Lower lobe of right lung (tissue), 2 donors: ENCODE data around the gene CCDC30. TPM values are rescaled to one million over a fixed set of nuclear protein-coding genes. Genes with fewer than 3 reads are reported as not detected.
"Not testable (repeated sequence)": the region's sequence is repeated elsewhere in the genome, so short reads cannot be mapped to it uniquely, and the experiment has no call there.

Experiments
- ATAC-seq, 2 donors: fragments of 200-7000 bp; cut with Tn5 transposase; one replicate each; pipeline ENCODE4 v1.9.1; 2020 to 2022; ENCODE audit warnings: mild to moderate bottlenecking in 2 of 2, moderate library complexity in 2 of 2
- DNase-seq: peaks from one replicate; pipeline ENCODE4 v3.0.0-alpha.2; 2020
- H3K27ac ChIP-seq: fragments of 200-600 bp; one replicate; pipeline ENCODE4 v1.8.0; 2022
- H3K27me3 ChIP-seq: fragments of 200-600 bp; one replicate; pipeline ENCODE4 v1.8.0; 2022; ENCODE audit warnings: low read depth
- H3K36me3 ChIP-seq: fragments of 200-600 bp; one replicate; pipeline ENCODE4 v1.8.0; 2022; ENCODE audit warnings: mild to moderate bottlenecking
- H3K4me1 ChIP-seq: fragments of 200-600 bp; one replicate; pipeline ENCODE4 v1.8.0; 2022
- H3K4me3 ChIP-seq: fragments of 200-600 bp; one replicate; pipeline ENCODE4 v1.8.0; 2022; ENCODE audit warnings: mild to moderate bottlenecking
- H3K9me3 ChIP-seq: fragments of 200-600 bp; one replicate; pipeline ENCODE4 v1.8.0; 2022
- intact Hi-C: fragments of 100-400 bp; cut with DNase I; formaldehyde crosslinking; loops from one replicate; pipeline ENCODE4 v1.11.0; 2022
- total RNA-seq: library from RNA; stranded (reverse); fragmentation: NEBNext Ultra II Directional; extraction: Animal tissue kit (Norgen Biotek cat#: 25700); gene quantifications from one replicate; pipeline ENCODE4 v1.2.1, GENCODE V29; 2021
- TF ChIP-seq, protein P1 (sequence below): fragments of 200-600 bp; IDR thresholded peaks from one replicate; pipeline ENCODE4 v1.8.0; 2022; ENCODE audit warnings: antibody characterized with exemption, mild to moderate bottlenecking
- donor health status: DM: no; HTN: yes; CAD: no; lungs with severe emphysema.

CCDC30 gene
- total RNA-seq, 1 donor from 2014 or later, result 10.2 TPM

DNA sequence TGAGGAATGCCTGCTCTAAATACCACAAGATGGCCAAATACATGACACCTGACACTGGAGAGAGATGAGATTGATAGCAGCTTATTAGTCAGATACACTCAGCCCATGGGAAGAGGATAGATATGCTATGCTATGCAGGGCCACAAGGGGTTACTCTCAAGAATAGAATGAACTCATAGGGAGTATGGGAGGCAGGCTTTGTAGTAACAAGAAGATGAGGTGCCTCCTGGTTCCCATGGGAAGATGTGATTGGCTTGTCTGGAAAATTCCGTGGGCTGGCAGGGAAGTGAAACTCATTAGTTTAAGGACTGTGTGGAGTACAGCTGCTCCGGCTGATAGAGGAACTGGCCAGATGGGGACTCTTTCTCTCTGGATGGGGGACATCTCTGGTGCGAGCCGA, 16.5 kb downstream of the CCDC30 start:
- ATAC-seq (no peak), DNase-seq (no peak)
- no peak overlapping the region for H3K27ac ChIP-seq
- no peaks in the 10 kb centered on the region for H3K9me3 ChIP-seq
- TF ChIP-seq, protein P1, sequence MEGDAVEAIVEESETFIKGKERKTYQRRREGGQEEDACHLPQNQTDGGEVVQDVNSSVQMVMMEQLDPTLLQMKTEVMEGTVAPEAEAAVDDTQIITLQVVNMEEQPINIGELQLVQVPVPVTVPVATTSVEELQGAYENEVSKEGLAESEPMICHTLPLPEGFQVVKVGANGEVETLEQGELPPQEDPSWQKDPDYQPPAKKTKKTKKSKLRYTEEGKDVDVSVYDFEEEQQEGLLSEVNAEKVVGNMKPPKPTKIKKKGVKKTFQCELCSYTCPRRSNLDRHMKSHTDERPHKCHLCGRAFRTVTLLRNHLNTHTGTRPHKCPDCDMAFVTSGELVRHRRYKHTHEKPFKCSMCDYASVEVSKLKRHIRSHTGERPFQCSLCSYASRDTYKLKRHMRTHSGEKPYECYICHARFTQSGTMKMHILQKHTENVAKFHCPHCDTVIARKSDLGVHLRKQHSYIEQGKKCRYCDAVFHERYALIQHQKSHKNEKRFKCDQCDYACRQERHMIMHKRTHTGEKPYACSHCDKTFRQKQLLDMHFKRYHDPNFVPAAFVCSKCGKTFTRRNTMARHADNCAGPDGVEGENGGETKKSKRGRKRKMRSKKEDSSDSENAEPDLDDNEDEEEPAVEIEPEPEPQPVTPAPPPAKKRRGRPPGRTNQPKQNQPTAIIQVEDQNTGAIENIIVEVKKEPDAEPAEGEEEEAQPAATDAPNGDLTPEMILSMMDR, result no peak
- H3K36me3 ChIP-seq, result peaks cover 20% of the 10 kb centered on the region
- intact Hi-C loops, result no loop called here
- H3K4me3 ChIP-seq, result no peak overlapping the region
- H3K4me1 ChIP-seq, result no peaks in the 10 kb centered on the region
- no peaks in the 10 kb centered on the region for H3K27me3 ChIP-seq

DNA sequence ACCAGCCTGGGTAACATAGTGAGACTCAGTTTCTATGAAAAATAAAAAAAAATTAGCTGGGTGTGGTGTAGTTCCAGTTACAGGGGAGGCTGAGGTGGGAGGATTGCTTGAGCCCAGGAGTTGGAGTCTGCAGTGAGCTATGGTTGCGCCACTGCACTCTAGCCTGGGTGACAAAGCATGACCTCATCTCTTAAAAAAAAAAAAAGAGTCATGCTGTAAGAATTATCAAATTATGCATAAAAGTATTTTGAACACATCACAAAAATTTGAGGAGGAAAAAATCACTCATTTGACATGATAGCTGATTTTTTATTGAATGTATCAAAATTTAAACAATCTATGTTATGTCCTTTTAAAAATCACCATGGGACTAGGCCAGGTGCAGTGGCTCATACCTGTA, 17.8 kb downstream of the CCDC30 start:
- Histone ChIP-seq H3K27me3 (no peaks in the 10 kb centered on the region), H3K27ac (no peak overlapping the region), H3K4me1 (no peaks in the 10 kb centered on the region), H3K4me3 (no peak overlapping the region), H3K9me3 (no peaks in the 10 kb centered on the region), H3K36me3 (peaks cover 20% of the 10 kb centered on the region)
- TF ChIP-seq, protein P1, result no peak
- intact Hi-C loops, result no loop called here
- no peak for ATAC-seq
- DNase-seq, result no peak

DNA sequence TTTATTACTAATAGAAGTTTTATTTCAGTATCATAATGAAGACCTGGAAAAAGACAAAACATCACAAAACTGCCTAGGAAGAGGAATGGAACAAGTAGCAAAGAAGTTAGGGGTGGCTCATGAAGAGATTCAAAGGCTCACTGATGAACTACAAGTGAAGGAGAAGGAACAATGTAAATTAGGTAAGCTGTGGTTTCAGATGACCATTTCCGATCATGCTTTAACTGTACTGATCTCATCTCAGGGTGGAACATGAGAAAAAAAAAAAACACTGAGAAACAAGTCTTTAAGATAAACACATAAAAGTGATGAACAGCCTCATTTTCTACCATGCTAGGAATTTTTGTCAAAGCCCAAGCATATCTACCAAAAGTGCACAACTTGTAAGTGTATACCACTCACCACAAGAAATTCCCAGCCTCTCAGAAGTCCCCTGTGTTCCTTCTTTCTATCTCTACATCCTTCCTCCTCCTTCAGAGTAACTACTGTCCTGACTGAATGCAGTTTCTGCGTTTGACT, 19.6 kb downstream of the CCDC30 start:
- Histone ChIP-seq H3K27me3 (no peaks in the 10 kb centered on the region), H3K27ac (no peak overlapping the region), H3K9me3 (no peaks in the 10 kb centered on the region), H3K36me3 (peaks cover 20% of the 10 kb centered on the region), H3K4me1 (no peaks in the 10 kb centered on the region), H3K4me3 (no peak overlapping the region)
- intact Hi-C loops, result no loop called here
- TF ChIP-seq, protein P1, result no peak
- DNase-seq (no peak), ATAC-seq (no peak)

DNA sequence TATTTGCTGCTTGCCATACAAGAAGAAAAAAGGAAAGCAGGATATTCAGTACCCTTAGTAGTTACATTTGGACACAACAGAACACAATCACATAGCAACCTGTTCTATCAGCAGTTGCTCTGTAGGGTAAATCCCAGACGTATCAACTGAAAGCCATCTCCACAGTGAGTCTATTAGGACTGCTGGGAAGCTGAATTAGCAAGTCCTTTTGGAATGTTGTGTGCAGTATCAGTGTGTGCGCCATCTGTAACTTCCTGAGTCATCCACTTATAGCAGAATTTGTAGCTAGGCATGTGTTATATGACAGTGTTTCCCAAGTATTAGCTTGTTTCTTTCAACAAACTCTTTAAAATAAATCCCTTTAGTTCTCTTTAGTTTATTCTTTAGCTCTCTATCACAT, 21.3 kb downstream of the CCDC30 start:
- H3K36me3 ChIP-seq, result peaks cover 20% of the 10 kb centered on the region
- TF ChIP-seq, protein P1, result no peak
- intact Hi-C loops, result no loop called here
- H3K9me3 ChIP-seq, result no peaks in the 10 kb centered on the region
- no peaks in the 10 kb centered on the region for H3K27me3 ChIP-seq
- no peaks in the 10 kb centered on the region for H3K4me1 ChIP-seq
- ATAC-seq (peak in 1 of 2 donors; percentile 55), DNase-seq (no peak)
- H3K4me3 ChIP-seq, result no peak overlapping the region
- H3K27ac ChIP-seq, result no peak overlapping the region

DNA sequence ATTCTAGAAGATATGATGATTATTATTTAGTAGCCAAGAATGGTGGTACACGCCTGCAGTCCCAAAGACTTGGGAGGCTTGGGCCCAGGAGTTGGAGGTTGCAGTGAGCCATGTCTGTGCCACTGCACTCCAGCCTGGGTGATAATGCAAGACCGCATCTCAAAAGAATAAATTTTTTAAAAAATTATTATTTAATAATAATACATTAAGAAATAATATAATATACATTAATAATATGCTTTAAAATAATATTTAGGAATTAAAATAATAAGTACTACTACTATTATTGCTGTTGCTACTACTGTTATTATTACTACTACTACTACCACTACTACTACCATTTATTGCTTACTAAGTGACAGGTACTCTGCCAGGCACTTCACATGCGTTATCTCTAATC, 27.2 kb downstream of the CCDC30 start:
- no peak for ATAC-seq
- Histone ChIP-seq H3K27me3 (no peaks in the 10 kb centered on the region), H3K4me1 (no peaks in the 10 kb centered on the region), H3K4me3 (no peak overlapping the region), H3K36me3 (peaks cover 9% of the 10 kb centered on the region), H3K27ac (no peak overlapping the region), H3K9me3 (no peaks in the 10 kb centered on the region)
- DNase-seq, result no peak
- intact Hi-C loops, result no loop called here
- TF ChIP-seq, protein P1, result no peak

DNA sequence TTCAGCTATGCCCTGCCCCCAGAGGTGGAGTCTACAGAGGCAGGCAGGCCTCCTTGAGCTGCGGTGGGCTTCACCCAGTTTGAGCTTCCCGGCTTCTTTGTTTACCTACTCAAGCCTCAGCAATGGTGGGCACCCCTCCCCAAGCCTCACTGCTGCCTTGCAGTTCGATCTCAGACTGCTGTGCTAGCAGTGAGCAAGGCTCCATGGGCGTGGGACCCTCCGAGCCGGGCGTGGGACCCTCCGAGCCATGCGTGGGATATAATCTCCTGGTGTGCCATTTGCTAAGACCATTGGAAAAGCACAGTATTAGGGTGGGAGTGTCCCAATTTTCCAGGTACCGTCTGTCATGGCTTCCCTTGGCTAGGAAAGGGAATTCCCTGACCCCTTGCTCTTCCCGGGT, 38.9 kb downstream of the CCDC30 start:
- ATAC-seq, H3K27me3 ChIP-seq, H3K36me3 ChIP-seq, H3K4me1 ChIP-seq, DNase-seq, H3K27ac ChIP-seq, intact Hi-C loops, H3K4me3 ChIP-seq: not testable (repeated sequence)
- H3K9me3 ChIP-seq, result peaks cover 41% of the 10 kb centered on the region
